ENCODE data around the gene TMUB1. TPM values are rescaled to one million over a fixed set of nuclear protein-coding genes. Genes with fewer than 3 reads are reported as not detected.

TMUB1 gene
- total and polyA plus RNA-seq, 2 donors (not counting 1 experiment from before 2014, with no cell fraction given) = 49.2 to 102 TPM

- H3K27me3 ChIP-seq (replicated peaks in 1 of 4; ENCODE audit: control extremely low read depth in 1 of 4, control insufficient read depth in 3 of 4, insufficient read depth in 4 of 4, low read length in 3 of 4) = peaks cover 0 to 13% (median 3%) of the 10 kb centered on the region in 4 experiments
- DNase-seq (no peak), ATAC-seq (ENCODE audit: low read depth) (no peak)
- H2AFZ ChIP-seq (ENCODE audit: insufficient read depth, low read depth, low read length, poor library complexity, severe bottlenecking) = no peak within 1 kb of the TSS
- H3K27ac ChIP-seq (ENCODE audit: low read length in 2 of 2) = no peak within 1 kb of the TSS
- no peak within 1 kb of the TSS for H3K9ac ChIP-seq (ENCODE audit: low read length)
- H3K4me1 Mint-ChIP-seq = peaks cover 6% of the 10 kb centered on the region
- no peak within 1 kb of the TSS for H3K27ac Mint-ChIP-seq
- WGBS (ENCODE audit: insufficient coverage) = 97% methylated on average over 20 of the region's 22 CpGs
- H3K9me3 Mint-ChIP-seq (ENCODE audit: insufficient read depth) = no peaks in the 10 kb centered on the region
- H3K4me3 Mint-ChIP-seq = no peak within 1 kb of the TSS
- CTCF ChIA-PET = no interaction called here
- H3K36me3 ChIP-seq (replicated peaks in 1 of 2; ENCODE audit: control extremely low read depth in 1 of 2, control insufficient read depth in 1 of 2, extremely low read depth in 1 of 2, insufficient read depth in 2 of 2, low read length in 1 of 2) = no peaks in the 10 kb centered on the region
- no peaks in the 10 kb centered on the region for H3K9me3 ChIP-seq (ENCODE audit: control extremely low read depth in 1 of 3, control insufficient read depth in 2 of 3, insufficient read depth in 1 of 3, low read length in 2 of 3)
- intact Hi-C loops (cut with micrococcal nuclease) = no loop called here
- peaks cover 0 to 3% of the 10 kb centered on the region in 2 donors for H3K4me1 ChIP-seq (ENCODE audit: control insufficient read depth in 2 of 2, insufficient read depth in 2 of 2, low read length in 2 of 2)
- H3K79me2 ChIP-seq (ENCODE audit: control insufficient read depth, insufficient read depth, low read length) = no peaks in the 10 kb centered on the region
- peaks cover 6% of the 10 kb centered on the region for H3K27me3 Mint-ChIP-seq
- POLR2A ChIA-PET = no interaction called here
- no peak within 1 kb of the TSS for H3K4me3 ChIP-seq (ENCODE audit: control extremely low read depth in 1 of 5, extremely low read depth in 1 of 5, insufficient read depth in 1 of 5, low read depth in 2 of 5, low read length in 4 of 5)
- H4K20me1 ChIP-seq (ENCODE audit: control insufficient read depth, insufficient read depth, low read length, poor library complexity, severe bottlenecking) = no peaks in the 10 kb centered on the region
- TF ChIP-seq EZH2 (IDR thresholded peaks at IDR 0.05; ENCODE audit: borderline replicate concordance, insufficient read depth, low read depth, low read length, poor library complexity, severe bottlenecking) (no peak), CTCF (IDR thresholded peaks at IDR 0.05) (no peak)
- no peak within 1 kb of the TSS for H3K4me2 ChIP-seq (replicated peaks; ENCODE audit: low read depth, low read length, poor library complexity, severe bottlenecking)
Measured at GRCh38 chr7:151047976-151048815, 35.1 kb downstream of the TMUB1 start, which contains the start of gene ASIC3. Gene ASIC3 (plus strand): TSS chr7:151048531. CDS start chr7:151048886, 355 bp downstream.

All from B cell (primary cell).